Mucosa of descending colon (tissue), 3 donors: ENCODE results near the gene MYO6. TPM values are rescaled to one million over a fixed set of nuclear protein-coding genes. Genes with fewer than 3 reads are reported as not detected.
A peak's percentile ranks its signal among the peaks of the same experiment; 100 is the strongest.
"Not testable (repeated sequence)": the region's sequence is repeated elsewhere in the genome, so short reads cannot be mapped to it uniquely, and the experiment has no call there.

Source experiments
- ATAC-seq: fragments of 200-7000 bp; cut with Tn5 transposase; one replicate; pipeline ENCODE4 v1.9.1; 2020; ENCODE audit warnings: mild to moderate bottlenecking, moderate library complexity
- DNase-seq, 3 donors: peaks; one replicate each; pipeline ENCODE4 v3.0.0-alpha.2; 2020
- H3K36me3 ChIP-seq: fragments of 200-600 bp; one replicate; pipeline ENCODE4 v1.8.0; 2021; ENCODE audit warnings: low read depth, mild to moderate bottlenecking
- H3K4me1 ChIP-seq: fragments of 200-600 bp; one replicate; pipeline ENCODE4 v1.8.0; 2021; ENCODE audit warnings: low read depth, mild to moderate bottlenecking
- H3K4me3 ChIP-seq: fragments of 200-600 bp; one replicate; pipeline ENCODE4 v1.8.0; 2021; ENCODE audit warnings: mild to moderate bottlenecking
- H3K9me3 ChIP-seq: fragments of 200-600 bp; one replicate; pipeline ENCODE4 v1.8.0; 2021; ENCODE audit warnings: mild to moderate bottlenecking
- intact Hi-C, 2 donors: fragments of 100-400 bp; cut with DNase I in 1 of 2; cut with micrococcal nuclease in 1 of 2; formaldehyde crosslinking; loops; one replicate each; pipeline versions ENCODE4 v1.11.0 to v1.11.1; 2022; cut with DNase I, micrococcal nuclease
- long read RNA-seq, 2 donors: library from polyadenylated mRNA; unstranded; transcript quantifications; one replicate each; pipeline ENCODE4 v2.0.0, GENCODE V29; 2019 to 2021
- total RNA-seq, 3 donors: library from RNA; stranded (reverse); fragmentation: NEBNext Ultra II Directional in 2 of 3; extraction: Animal tissue kit (Norgen Biotek cat#: 25700) in 2 of 3; gene quantifications; one replicate each; pipeline versions ENCODE4 v1.2.1 to v1.2.4, GENCODE V29; 2021 to 2023
- TF ChIP-seq, protein P1 (sequence below): fragments of 200-600 bp; IDR thresholded peaks from one replicate; pipeline ENCODE4 v1.8.0; 2022; ENCODE audit warnings: antibody characterized with exemption, mild to moderate bottlenecking
- donor health status: DM: no; HTN: no; CAD: no; lungs with moderate emphysema.
- donor health status: DM: no; HTN: no; CAD: no.
- donor health status: DM: no; HTN: yes; CAD: no.

The MYO6 gene
- total RNA-seq = 10 to 100 TPM; 37.6 to 69.2 (median 59.7) TPM
- long read RNA-seq, donor 1, partial matches to known transcripts = 20 of 29 reads
- long read RNA-seq, donor 1, other reads (novel, unspliced or antisense) = 9 of 29 reads
- long read RNA-seq, donor 2, partial matches to known transcripts = 31 of 40 reads
- long read RNA-seq, donor 2, other reads (novel, unspliced or antisense) = 9 of 40 reads

DNA sequence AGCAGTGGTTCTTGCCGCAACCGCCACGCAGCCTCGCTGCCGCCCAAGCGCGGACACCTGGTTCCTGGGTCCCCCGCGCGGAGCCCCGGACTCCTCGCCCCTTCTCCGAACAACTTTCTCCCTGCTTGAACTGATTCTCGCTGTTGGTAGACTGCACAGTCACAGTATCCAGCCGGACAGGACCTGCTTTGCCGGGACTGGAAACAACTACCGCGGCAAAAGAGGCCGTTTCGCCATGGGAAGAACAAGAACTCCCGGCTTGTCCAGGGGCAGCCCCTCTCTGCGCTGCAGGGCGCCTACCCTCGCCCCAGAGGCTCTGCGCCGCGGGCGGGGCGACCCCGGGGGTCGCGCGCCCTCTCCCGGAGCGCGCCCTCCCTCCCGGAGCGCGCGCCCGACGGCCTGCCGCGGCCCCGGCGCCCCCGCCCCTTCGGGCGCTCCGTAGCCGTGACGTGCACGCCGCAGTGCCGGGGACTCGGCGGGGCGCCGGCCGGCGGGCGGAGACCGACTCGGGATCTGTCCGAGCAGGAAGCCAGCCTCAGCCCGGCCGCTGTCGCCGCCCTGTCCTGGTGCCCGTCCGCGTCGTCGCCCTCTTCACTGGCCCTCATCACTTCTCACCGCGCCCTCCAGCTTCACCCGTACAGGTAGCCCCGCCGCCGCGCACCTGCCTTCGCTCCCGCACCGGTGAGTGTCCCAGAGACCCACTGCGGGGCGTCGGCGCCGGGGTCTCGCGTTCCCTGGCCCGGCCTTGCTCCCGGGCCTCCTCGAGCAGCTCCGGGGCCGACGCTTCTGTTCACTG lies at the start of gene MYO6:
Gene MYO6 (plus strand): TSS at position 497 of the 796 bp plus-strand sequence. CDS start 68,309 bp downstream, outside the sequence.
- intact Hi-C loops = no loop called here
- TF ChIP-seq, protein P1, sequence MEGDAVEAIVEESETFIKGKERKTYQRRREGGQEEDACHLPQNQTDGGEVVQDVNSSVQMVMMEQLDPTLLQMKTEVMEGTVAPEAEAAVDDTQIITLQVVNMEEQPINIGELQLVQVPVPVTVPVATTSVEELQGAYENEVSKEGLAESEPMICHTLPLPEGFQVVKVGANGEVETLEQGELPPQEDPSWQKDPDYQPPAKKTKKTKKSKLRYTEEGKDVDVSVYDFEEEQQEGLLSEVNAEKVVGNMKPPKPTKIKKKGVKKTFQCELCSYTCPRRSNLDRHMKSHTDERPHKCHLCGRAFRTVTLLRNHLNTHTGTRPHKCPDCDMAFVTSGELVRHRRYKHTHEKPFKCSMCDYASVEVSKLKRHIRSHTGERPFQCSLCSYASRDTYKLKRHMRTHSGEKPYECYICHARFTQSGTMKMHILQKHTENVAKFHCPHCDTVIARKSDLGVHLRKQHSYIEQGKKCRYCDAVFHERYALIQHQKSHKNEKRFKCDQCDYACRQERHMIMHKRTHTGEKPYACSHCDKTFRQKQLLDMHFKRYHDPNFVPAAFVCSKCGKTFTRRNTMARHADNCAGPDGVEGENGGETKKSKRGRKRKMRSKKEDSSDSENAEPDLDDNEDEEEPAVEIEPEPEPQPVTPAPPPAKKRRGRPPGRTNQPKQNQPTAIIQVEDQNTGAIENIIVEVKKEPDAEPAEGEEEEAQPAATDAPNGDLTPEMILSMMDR = no peak

DNA sequence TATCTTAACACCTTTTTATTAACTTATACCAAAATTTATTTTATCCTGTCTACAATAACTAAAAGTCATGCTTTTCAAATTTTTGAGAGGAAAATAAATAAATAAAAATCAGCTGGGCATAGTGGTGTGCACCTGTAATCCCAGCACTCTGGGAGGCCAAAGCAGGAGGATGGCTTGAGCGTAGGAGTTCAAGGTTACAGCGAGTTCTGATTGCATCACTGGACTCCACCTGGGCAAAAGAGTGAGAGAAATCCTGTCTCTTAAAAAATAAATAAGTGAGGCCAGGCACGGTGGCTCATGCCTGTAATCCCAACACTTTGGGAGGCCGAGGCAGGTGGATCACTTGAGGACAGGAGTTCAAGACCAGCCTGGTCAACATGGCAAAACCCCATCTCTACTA lies 40.7 kb upstream of the MYO6 start:
- DNase-seq, H3K4me3 ChIP-seq, ATAC-seq, intact Hi-C loops, H3K36me3 ChIP-seq, H3K9me3 ChIP-seq, H3K4me1 ChIP-seq: not testable (repeated sequence)

More for the DNA sequence above, at the start of gene MYO6:
- peak; percentile 95 for ATAC-seq
- Histone ChIP-seq H3K9me3 (no peaks in the 10 kb centered on the region), H3K4me1 (peaks cover 6% of the 10 kb centered on the region), H3K4me3 (peak within 1 kb of the TSS; percentile 87), H3K36me3 (no peaks in the 10 kb centered on the region)
- DNase-seq = peak; percentile 85 to 90 (median 88)

DNA sequence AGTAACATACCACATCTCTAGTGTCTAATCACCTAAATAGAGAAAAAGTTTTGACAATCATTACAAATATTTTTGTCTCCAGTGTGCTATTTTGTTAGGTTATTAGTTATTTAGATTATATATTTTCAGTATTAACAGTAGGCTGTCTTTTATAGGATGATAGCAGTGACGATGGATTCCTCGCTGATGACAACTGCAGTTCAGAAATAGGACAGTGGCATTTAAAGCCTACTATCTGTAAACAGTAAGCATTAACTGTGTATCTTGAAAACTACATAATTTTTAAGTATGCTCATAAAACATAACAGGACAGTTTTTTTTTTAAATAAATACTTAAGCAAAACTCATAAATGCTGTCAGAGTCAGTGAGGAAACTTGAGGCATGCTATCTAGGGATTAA lies 37.9 kb upstream of the MYO6 start:
- no peak for DNase-seq
- intact Hi-C loops = no loop called here
- Histone ChIP-seq H3K4me3 (no peak overlapping the region), H3K36me3 (no peaks in the 10 kb centered on the region), H3K9me3 (no peaks in the 10 kb centered on the region), H3K4me1 (no peaks in the 10 kb centered on the region)
- TF ChIP-seq, protein P1 = no peak
- no peak for ATAC-seq

DNA sequence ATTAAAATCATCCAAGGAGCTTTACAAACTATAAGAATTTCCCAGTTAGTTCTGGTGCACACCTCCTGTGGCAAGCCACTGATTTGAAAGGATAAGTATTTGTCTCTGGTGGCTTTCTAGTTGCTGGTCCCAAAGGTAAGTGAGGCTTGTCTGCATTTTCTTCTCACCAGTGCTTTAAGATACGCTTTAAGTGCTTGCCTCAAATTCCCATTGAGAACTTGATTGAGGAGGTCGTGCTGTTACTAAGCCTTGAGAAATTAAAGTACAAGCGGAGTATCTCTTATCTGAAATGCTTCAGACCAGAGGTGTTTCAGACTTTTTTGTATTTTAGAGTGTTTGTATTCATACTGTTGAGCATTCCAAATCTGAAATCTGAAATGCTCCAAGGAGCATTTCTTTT lies 29.9 kb upstream of the MYO6 start:
- intact Hi-C loops = no loop called here
- H3K36me3 ChIP-seq = no peaks in the 10 kb centered on the region
- no peak for ATAC-seq

DNA sequence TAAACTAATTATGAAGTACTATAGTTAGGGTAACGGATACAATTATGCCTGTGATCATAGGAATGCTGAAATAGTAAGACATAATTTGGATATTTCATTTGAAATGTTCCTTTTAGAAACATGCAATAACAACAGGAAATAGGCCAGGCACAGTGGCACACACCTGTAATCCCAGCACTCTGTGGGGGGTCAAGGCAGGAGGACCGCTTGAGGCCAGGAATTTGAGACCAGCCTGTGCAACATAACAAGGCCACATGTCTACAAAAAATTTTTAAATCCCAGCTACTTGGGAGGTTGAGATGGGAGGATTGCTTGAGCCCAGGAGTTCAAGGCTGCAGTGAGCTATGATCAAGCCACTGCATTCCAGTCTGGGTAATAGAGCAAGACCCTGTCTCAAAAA lies 25.7 kb upstream of the MYO6 start:
- no peaks in the 10 kb centered on the region for H3K36me3 ChIP-seq
- H3K4me3 ChIP-seq = no peak overlapping the region
- intact Hi-C loops = no loop called here
- no peaks in the 10 kb centered on the region for H3K9me3 ChIP-seq
- TF ChIP-seq, protein P1 = no peak
- no peaks in the 10 kb centered on the region for H3K4me1 ChIP-seq
- DNase-seq (no peak), ATAC-seq (no peak)

More for the DNA sequence above, 29.9 kb upstream of the MYO6 start:
- Histone ChIP-seq H3K9me3 (no peaks in the 10 kb centered on the region), H3K4me3 (no peak overlapping the region), H3K4me1 (no peaks in the 10 kb centered on the region)
- TF ChIP-seq, protein P1 = no peak
- no peak for DNase-seq

DNA sequence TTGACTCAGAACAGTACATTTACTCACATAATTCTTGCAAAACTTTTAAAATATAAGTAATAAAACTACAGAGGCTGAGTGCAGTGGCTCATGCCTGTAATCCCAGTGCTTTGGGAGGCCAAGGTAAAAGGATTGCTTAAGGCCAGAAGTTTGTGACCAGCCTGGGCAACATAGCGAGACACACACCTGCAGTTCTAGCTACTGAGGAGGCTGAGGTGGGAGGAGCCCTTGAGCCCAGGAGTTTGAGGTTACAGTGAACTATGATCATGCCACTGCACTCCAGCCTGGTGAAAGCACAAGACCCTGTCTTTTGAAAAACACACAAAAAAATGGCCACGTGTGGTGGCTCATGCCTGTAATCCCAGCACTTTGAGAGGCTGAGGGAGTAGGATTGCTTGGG lies 21.8 kb upstream of the MYO6 start:
- no peak for ATAC-seq
- Histone ChIP-seq H3K36me3 (no peaks in the 10 kb centered on the region), H3K4me3 (no peak overlapping the region), H3K9me3 (no peaks in the 10 kb centered on the region), H3K4me1 (no peaks in the 10 kb centered on the region)
- DNase-seq = no peak
- intact Hi-C loops = no loop called here
- TF ChIP-seq, protein P1 = no peak

DNA sequence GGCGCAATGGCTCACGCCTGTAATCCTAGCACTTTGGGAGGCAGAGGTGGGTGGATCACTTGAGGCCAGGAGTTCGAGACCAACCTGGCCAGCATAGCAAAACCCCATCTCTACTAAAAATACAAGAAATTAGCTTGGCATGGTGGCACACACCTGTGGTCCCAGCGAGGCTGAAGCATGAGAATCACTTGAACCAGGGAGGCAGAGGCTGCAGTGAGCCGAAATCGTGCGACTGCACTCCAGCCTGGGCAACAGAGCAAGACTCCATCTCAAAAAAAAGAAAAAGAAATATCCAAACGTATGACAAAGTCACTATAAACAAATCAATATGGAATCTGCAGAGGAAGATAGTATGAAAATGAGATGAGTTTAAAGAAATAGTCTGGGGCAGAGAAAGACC lies 18.0 kb upstream of the MYO6 start:
- H3K9me3 ChIP-seq, DNase-seq, H3K36me3 ChIP-seq, H3K4me1 ChIP-seq, ATAC-seq, intact Hi-C loops, H3K4me3 ChIP-seq: not testable (repeated sequence)
